HepG2 (cell line): ENCODE results near the gene TXNRD2. TPM values are rescaled to one million over a fixed set of nuclear protein-coding genes. Genes with fewer than 3 reads are reported as not detected.

Source experiments
- ATAC-seq: fragments of 200-7000 bp; cut with Tn5 transposase; 3 replicates; pipeline ENCODE4 v1.9.1; 2020; ENCODE audit warnings: mild to moderate bottlenecking, moderate library complexity
- BruUV-seq: library from RNA; stranded (reverse); fragments of 400-500 nt; replicated peaks from 2 replicates; lab custom pipeline; 2021; lab: Mats Ljungman, UMichigan
- CTCF ChIA-PET: fragments of 300-600 bp; formaldehyde crosslinking; extraction: SDS; loops from one replicate; lab custom pipeline; 2021; ENCODE audit warnings: low total read pairs, inconsistent platforms, low intra/inter-chr PET ratio; lab: Yijun Ruan, JAX
- POLR2A ChIA-PET: fragments of 350-600 bp; sonication (Branson Sonifier 250); formaldehyde crosslinking; loops from one replicate; lab custom pipeline; 2020; ENCODE audit warnings: antibody characterized with exemption, inconsistent platforms; lab: Yijun Ruan, JAX
- DNase-seq: peaks from one replicate; pipeline ENCODE4 v3.0.0-alpha.2; 2015; ENCODE audit warnings: low spot score
- FAIRE-seq: peaks from 3 replicates; lab custom pipeline; 2011; peaks lifted over from hg19 to GRCh38; lab: Jason Lieb, UNC
- H2AFZ ChIP-seq: one replicate; pipeline ENCODE4 v1.6.1; 2011; ENCODE audit warnings: low read length, inconsistent platforms
- H3K27ac ChIP-seq: fragments of 300-600 bp; 3 replicates; pipeline ENCODE4 v1.8.0; 2011; ENCODE audit warnings: mixed run types, mild to moderate bottlenecking, mixed read lengths, low read length, inconsistent platforms; ENCODE audit not compliant: insufficient read depth; ENCODE audit errors: extremely low read length
- H3K27me3 ChIP-seq, 2 experiments: fragments of 200-600 bp in 1 of 2; 2 replicates in 1 of 2; 3 replicates in 1 of 2; pipeline versions ENCODE4 v1.6.0 to v1.8.0; 2011; ENCODE audit warnings: low read length in 2 of 2, mild to moderate bottlenecking in 2 of 2, moderate library complexity in 2 of 2, inconsistent platforms in 1 of 2; ENCODE audit not compliant: insufficient read depth in 2 of 2, control insufficient read depth in 1 of 2
- H3K36me3 ChIP-seq, 2 experiments: fragments of 200-600 bp in 1 of 2; replicated peaks in 1 of 2; 2 replicates in 1 of 2; 3 replicates in 1 of 2; pipeline versions ENCODE4 v1.5.1 to v1.8.0; 2011; ENCODE audit warnings: low read length in 2 of 2, inconsistent platforms in 1 of 2; ENCODE audit not compliant: insufficient read depth in 2 of 2, control insufficient read depth in 1 of 2
- H3K4me1 ChIP-seq: 2 replicates; pipeline ENCODE4 v1.5.1; 2012; ENCODE audit warnings: low read length, inconsistent platforms; ENCODE audit not compliant: insufficient read depth
- H3K4me2 ChIP-seq: 2 replicates; pipeline ENCODE4 v1.6.0; 2011; ENCODE audit warnings: low read depth, low read length, inconsistent platforms
- H3K4me3 ChIP-seq, 3 experiments: fragments of 200-600 bp in 1 of 3; sonication (generic), shearing (Covaris generic) in 1 of 3; replicated peaks in 1 of 3; 2 replicates each; pipeline ENCODE4 v1.5.1; 2011 to 2016; ENCODE audit warnings: low read length in 3 of 3, inconsistent platforms in 2 of 3, low read depth in 2 of 3, mild to moderate bottlenecking in 2 of 3, control low read depth in 1 of 3, mixed read lengths in 1 of 3; ENCODE audit not compliant: insufficient read depth in 1 of 3
- H3K79me2 ChIP-seq: one replicate; pipeline ENCODE4 v1.6.1; 2011; ENCODE audit warnings: low read length, inconsistent platforms; ENCODE audit not compliant: insufficient read depth
- H3K9ac ChIP-seq: 2 replicates; pipeline ENCODE4 v1.6.0; 2011; ENCODE audit warnings: mild to moderate bottlenecking, low read depth, low read length, inconsistent platforms; ENCODE audit not compliant: insufficient read depth
- H3K9me3 ChIP-seq: 2 replicates; pipeline ENCODE4 v1.5.1; 2012; ENCODE audit warnings: mild to moderate bottlenecking, low read length
- H4K20me1 ChIP-seq: 2 replicates; pipeline ENCODE4 v1.6.0; 2011; ENCODE audit warnings: inconsistent platforms, mild to moderate bottlenecking, low read length, moderate library complexity; ENCODE audit not compliant: insufficient read depth
- AKAP8 ChIP-seq: sonication (generic); formaldehyde crosslinking; IDR thresholded peaks from 2 replicates; pipeline ENCODE4 v1.5.1; 2020; ENCODE audit warnings: mild to moderate bottlenecking, missing genetic modification reagents
- EED ChIP-seq: sonication (generic); formaldehyde crosslinking; IDR thresholded peaks from 2 replicates; pipeline ENCODE4 v1.5.0; 2020; ENCODE audit warnings: mild to moderate bottlenecking, missing genetic modification reagents
- GATAD1 ChIP-seq: IDR thresholded peaks from 2 replicates; pipeline ENCODE4 v1.6.1; 2016; ENCODE audit warnings: missing genetic modification reagents, missing compliant biosample characterization
- JARID2 ChIP-seq: sonication (generic); formaldehyde crosslinking; IDR thresholded peaks from 2 replicates; pipeline ENCODE4 v1.8.1; 2023; ENCODE audit warnings: missing genetic modification reagents, inconsistent platforms; ENCODE audit not compliant: insufficient replicate concordance
- KLF16 ChIP-seq, 2 experiments: sonication (generic) in 1 of 2; formaldehyde crosslinking in 1 of 2; IDR thresholded peaks; 2 replicates each; pipeline versions ENCODE4 v1.6.1 to v1.8.0; 2016 to 2023; ENCODE audit warnings: missing genetic modification reagents in 2 of 2, missing compliant biosample characterization in 1 of 2
- KLF9 ChIP-seq: IDR thresholded peaks from 2 replicates; pipeline ENCODE4 v1.6.1; 2016; ENCODE audit warnings: low read depth
- NFYC ChIP-seq: IDR thresholded peaks from 2 replicates; pipeline ENCODE4 v1.6.1; 2016; ENCODE audit warnings: missing genetic modification reagents, missing compliant biosample characterization
- NKX3-1 ChIP-seq: sonication (generic); formaldehyde crosslinking; IDR thresholded peaks from 2 replicates; pipeline ENCODE4 v1.5.0; 2020; ENCODE audit warnings: missing genetic modification reagents
- RCOR2 ChIP-seq: IDR thresholded peaks from 2 replicates; pipeline ENCODE4 v1.6.1; 2016; ENCODE audit warnings: missing biosample characterization, missing genetic modification reagents
- REPIN1 ChIP-seq: sonication (generic); formaldehyde crosslinking; IDR thresholded peaks from 2 replicates; pipeline ENCODE4 v1.8.0; 2022; ENCODE audit warnings: missing genetic modification reagents, low read depth, mild to moderate bottlenecking, borderline replicate concordance
- SP4 ChIP-seq: sonication (generic); formaldehyde crosslinking; IDR thresholded peaks from 2 replicates; pipeline ENCODE4 v1.8.1; 2023; ENCODE audit warnings: mild to moderate bottlenecking, missing genetic modification reagents
- ZFX ChIP-seq: sonication (generic); formaldehyde crosslinking; IDR thresholded peaks from 2 replicates; pipeline ENCODE4 v1.4.0; 2020; ENCODE audit warnings: mild to moderate bottlenecking, low read depth, missing genetic modification reagents, moderate library complexity
- ZNF441 ChIP-seq: sonication (generic); formaldehyde crosslinking; IDR thresholded peaks from 2 replicates; pipeline ENCODE4 v1.7.0; 2021; ENCODE audit warnings: missing genetic modification reagents, borderline replicate concordance
- ZNF598 ChIP-seq: sonication (generic); formaldehyde crosslinking; IDR thresholded peaks from 2 replicates; pipeline ENCODE4 v1.5.1; 2020; ENCODE audit warnings: mild to moderate bottlenecking, missing genetic modification reagents, borderline replicate concordance
- ZNF841 ChIP-seq: sonication (generic); formaldehyde crosslinking; IDR thresholded peaks from 2 replicates; pipeline ENCODE4 v1.8.1; 2023; ENCODE audit warnings: missing genetic modification reagents, borderline replicate concordance
- ZSCAN12 ChIP-seq: sonication (generic); formaldehyde crosslinking; IDR thresholded peaks from 2 replicates; pipeline ENCODE4 v1.9.0; 2021; ENCODE audit warnings: mild to moderate bottlenecking, missing genetic modification reagents
- WGBS: methylation state at CpG from one replicate; pipeline ENCODE4 v1.1.6; 2017; ENCODE audit warnings: low lambda C conversion rate; 5-methylcytosine and 5-hydroxymethylcytosine counted together
- in situ Hi-C: cut with HindIII; loops from 2 replicates; pipeline ENCODE4 v1.10.0; 2017; ENCODE audit warnings: low pct_unique_long_range_greater_than_20kb; ENCODE audit not compliant: extremely low pct_ligation_motif_present
- intact Hi-C: fragments of 100-400 bp; cut with micrococcal nuclease; formaldehyde crosslinking; loops from one replicate; pipeline ENCODE4 v1.10.0; 2022; ENCODE audit not compliant: unreplicated experiment
- polyA plus RNA-seq, 8 experiments: library from polyadenylated mRNA; depleted of rRNA in 3 of 8; stranded (reverse) in 7 of 8; unstranded in 1 of 8; fragments of >200 nt; fragmentation: Illumina TruSeq in 4 of 8; extraction: Trizol in 4 of 8; gene quantifications; 2 replicates each; pipeline versions ENCODE4 v1.2.1 to v1.2.3, GENCODE V29; 2011 to 2016; ENCODE audit warnings: low read depth in 4 of 8, missing spikeins in 1 of 8, mixed read lengths in 1 of 8; ENCODE audit not compliant: insufficient read depth in 1 of 8
- total RNA-seq, 5 experiments: library from RNA; depleted of rRNA; stranded (reverse); fragments of >200 nt; fragmentation: Illumina TruSeq; extraction: Trizol; gene quantifications; 2 replicates each; pipeline ENCODE4 v1.2.3, GENCODE V29; 2016; ENCODE audit warnings: low read depth in 1 of 5
- TF ChIP-seq, protein P1 (sequence below): IDR thresholded peaks from 2 replicates; pipeline ENCODE4 v1.6.1; 2016; ENCODE audit warnings: missing compliant biosample characterization, missing genetic modification reagents, borderline replicate concordance
- TF ChIP-seq, protein P2 (sequence below): sonication (generic); formaldehyde crosslinking; IDR thresholded peaks from 2 replicates; pipeline ENCODE4 v1.5.0; 2020; ENCODE audit warnings: missing genetic modification reagents
- TF ChIP-seq, protein P3 (sequence below): sonication (generic); formaldehyde crosslinking; IDR thresholded peaks from 2 replicates; pipeline ENCODE4 v1.4.0; 2020; ENCODE audit warnings: missing genetic modification reagents

The TXNRD2 gene
- total and polyA plus RNA-seq, 2 of the 13 experiments (the other 11 are each of a cell fraction or from before 2014, with no cell fraction given) = 17.5 to 18.6 TPM

DNA sequence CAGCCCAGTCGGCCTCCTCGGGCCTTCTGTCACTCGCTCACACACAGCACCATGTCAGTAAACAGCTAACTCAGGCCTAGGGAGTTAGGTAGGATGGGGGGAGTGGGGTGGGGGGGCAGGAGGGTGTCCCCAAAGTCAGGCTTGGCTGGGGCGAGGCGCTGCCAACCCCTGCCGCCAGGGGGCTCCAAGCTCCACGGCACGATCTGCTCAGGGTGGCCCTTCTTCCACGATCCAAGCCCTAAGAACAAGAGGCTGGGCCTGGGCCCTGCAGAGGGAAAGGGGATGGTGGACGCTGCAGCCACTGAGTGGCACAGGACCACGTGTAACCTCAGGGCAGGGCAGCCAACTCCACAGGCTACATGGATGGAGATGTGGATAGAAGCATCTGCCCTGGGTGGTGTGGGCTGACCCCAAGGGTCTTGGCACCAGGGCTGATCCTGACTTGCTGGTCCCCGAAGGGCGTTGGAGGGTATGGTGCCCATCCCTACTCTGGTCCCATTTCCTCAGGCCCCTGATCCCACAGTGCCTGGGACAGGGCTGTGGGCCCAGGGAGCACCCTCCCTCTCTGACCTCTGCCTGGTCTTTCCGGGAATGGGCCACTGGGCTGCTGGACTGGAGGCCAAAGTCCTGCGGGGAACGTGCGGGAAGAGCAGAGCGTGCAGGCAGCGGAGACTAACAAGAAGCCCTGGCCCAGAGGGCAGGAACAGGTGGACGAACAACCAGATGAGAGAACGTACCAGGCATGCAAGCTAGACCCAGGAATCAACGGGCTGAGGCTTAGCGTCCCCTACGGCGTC lies 29.1 kb upstream of the TXNRD2 start:
- Histone ChIP-seq H3K36me3 (peaks cover 12 to 28% of the 10 kb centered on the region in 2 experiments; a peak in 4 of 5 replicates), H2AFZ (no peak overlapping the region), H3K27ac (peak overlapping the region; percentile 79), H3K9me3 (no peaks in the 10 kb centered on the region), H3K4me3 (peak overlapping the region in 1 of 3 experiments; percentile 22; a peak in 1 of 6 replicates), H4K20me1 (no peaks in the 10 kb centered on the region; the same call in 1 of the 2 replicates), H3K27me3 (no peaks in the 10 kb centered on the region), H3K4me1 (peaks cover 52% of the 10 kb centered on the region), H3K79me2 (no peaks in the 10 kb centered on the region), H3K9ac (peak overlapping the region; percentile 54), H3K4me2 (peak overlapping the region; percentile 51)
- WGBS = 14% methylated on average over 16 of the region's 25 CpGs
- no peak for FAIRE-seq
- ChIA-PET POLR2A (interaction anchor here (0.8 to 3.2 kb wide), 8 partner anchors 8 to 160 kb away, joined by 3 to 13 read pairs (median 6); partner anchors contain the start of gene TANGO2), CTCF (interaction anchor here (1.1 to 2.3 kb wide), 6 partner anchors 16 to 159 kb away, joined by 3 to 35 read pairs (median 4); no protein-coding TSS in a partner anchor)
- no TSS peak for BruUV-seq
- in situ Hi-C loops (loop anchor here (5.0 kb wide), 1 partner anchor 42 kb away; no protein-coding TSS in a partner anchor), intact Hi-C loops (loop anchor here (1.0 kb wide), 1 partner anchor 43 kb away; no protein-coding TSS in a partner anchor)
- ATAC-seq = peak; percentile 67
- peak; percentile 53 for DNase-seq
- TF ChIP-seq ZNF841 (CRISPR knock-in tag) (no peak), NFYC (CRISPR knock-in tag) (peak; percentile 5; the same call in 1 of the 2 replicates), ZFX (CRISPR knock-in tag) (peak; percentile 73), ZSCAN12 (CRISPR knock-in tag) (no peak), NKX3-1 (CRISPR knock-in tag) (no peak), SP4 (CRISPR knock-in tag) (peak; percentile 53; the same call in 1 of the 2 replicates), KLF16 (CRISPR knock-in tag; IDR thresholded peaks at IDR 0.05) (peak in 1 of 2 experiments; percentile 81; a peak in 2 of 4 replicates), EED (CRISPR knock-in tag) (peak; percentile 90; the same call in 1 of the 2 replicates), RCOR2 (CRISPR knock-in tag) (peak; percentile 49; the same call in 1 of the 2 replicates), KLF9 (CRISPR knock-in tag) (peak; percentile 62; the same call in 1 of the 2 replicates), ZNF441 (CRISPR knock-in tag) (peak; percentile 80; the same call in 1 of the 2 replicates), GATAD1 (CRISPR knock-in tag) (peak; percentile 57), REPIN1 (CRISPR knock-in tag) (peak; percentile 66; the same call in 1 of the 2 replicates), JARID2 (CRISPR knock-in tag) (peak; percentile 61), AKAP8 (peak; percentile 97; the same call in 1 of the 2 replicates), ZNF598 (CRISPR knock-in tag) (peak; percentile 22; the same call in 1 of the 2 replicates)
- TF ChIP-seq, protein P1, sequence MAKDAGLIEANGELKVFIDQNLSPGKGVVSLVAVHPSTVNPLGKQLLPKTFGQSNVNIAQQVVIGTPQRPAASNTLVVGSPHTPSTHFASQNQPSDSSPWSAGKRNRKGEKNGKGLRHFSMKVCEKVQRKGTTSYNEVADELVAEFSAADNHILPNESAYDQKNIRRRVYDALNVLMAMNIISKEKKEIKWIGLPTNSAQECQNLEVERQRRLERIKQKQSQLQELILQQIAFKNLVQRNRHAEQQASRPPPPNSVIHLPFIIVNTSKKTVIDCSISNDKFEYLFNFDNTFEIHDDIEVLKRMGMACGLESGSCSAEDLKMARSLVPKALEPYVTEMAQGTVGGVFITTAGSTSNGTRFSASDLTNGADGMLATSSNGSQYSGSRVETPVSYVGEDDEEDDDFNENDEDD (CRISPR knock-in tag) = peak; percentile 70
- TF ChIP-seq, protein P2, sequence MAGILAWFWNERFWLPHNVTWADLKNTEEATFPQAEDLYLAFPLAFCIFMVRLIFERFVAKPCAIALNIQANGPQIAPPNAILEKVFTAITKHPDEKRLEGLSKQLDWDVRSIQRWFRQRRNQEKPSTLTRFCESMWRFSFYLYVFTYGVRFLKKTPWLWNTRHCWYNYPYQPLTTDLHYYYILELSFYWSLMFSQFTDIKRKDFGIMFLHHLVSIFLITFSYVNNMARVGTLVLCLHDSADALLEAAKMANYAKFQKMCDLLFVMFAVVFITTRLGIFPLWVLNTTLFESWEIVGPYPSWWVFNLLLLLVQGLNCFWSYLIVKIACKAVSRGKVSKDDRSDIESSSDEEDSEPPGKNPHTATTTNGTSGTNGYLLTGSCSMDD (CRISPR knock-in tag) = no peak
- TF ChIP-seq, protein P3, sequence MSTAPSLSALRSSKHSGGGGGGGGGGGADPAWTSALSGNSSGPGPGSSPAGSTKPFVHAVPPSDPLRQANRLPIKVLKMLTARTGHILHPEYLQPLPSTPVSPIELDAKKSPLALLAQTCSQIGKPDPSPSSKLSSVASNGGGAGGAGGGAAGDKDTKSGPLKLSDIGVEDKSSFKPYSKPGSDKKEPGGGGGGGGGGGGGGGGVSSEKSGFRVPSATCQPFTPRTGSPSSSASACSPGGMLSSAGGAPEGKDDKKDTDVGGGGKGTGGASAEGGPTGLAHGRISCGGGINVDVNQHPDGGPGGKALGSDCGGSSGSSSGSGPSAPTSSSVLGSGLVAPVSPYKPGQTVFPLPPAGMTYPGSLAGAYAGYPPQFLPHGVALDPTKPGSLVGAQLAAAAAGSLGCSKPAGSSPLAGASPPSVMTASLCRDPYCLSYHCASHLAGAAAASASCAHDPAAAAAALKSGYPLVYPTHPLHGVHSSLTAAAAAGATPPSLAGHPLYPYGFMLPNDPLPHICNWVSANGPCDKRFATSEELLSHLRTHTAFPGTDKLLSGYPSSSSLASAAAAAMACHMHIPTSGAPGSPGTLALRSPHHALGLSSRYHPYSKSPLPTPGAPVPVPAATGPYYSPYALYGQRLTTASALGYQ (CRISPR knock-in tag) = peak; percentile 56; the same call in 1 of the 2 replicates
